Measurements from ENCODE around the gene NLRC3. TPM values are rescaled to one million over a fixed set of nuclear protein-coding genes. Genes with fewer than 3 reads are reported as not detected.

Gene NLRC3
- total and polyA plus RNA-seq, 3 donors from 2014 or later, result 0.76 to 3.0 (median 1.9) TPM

- DNase-seq, result no peak
- Histone ChIP-seq H3K27ac (no peak overlapping the region), H3K4me1 (no peaks in the 10 kb centered on the region), H3K9me3 (no peaks in the 10 kb centered on the region), H3K36me3 (ENCODE audit: low read depth, missing control alignments) (no peaks in the 10 kb centered on the region), H3K27me3 (no peaks in the 10 kb centered on the region), H3K4me3 (no peak overlapping the region)
- 87 to 97% methylated on average over 10 to 14 of the region's 14 CpGs for WGBS, 2 donors
- no peak for TF ChIP-seq POLR2A (IDR thresholded peaks at IDR 0.05)
- TF ChIP-seq CTCF (IDR thresholded peaks at IDR 0.05), result no peak
- intact Hi-C loops (cut with DNase I; ENCODE audit: low total_unique reads), result no loop called here
Measured at GRCh38 chr16:3574195-3574594, 3.0 kb downstream of the NLRC3 start.

DNA sequence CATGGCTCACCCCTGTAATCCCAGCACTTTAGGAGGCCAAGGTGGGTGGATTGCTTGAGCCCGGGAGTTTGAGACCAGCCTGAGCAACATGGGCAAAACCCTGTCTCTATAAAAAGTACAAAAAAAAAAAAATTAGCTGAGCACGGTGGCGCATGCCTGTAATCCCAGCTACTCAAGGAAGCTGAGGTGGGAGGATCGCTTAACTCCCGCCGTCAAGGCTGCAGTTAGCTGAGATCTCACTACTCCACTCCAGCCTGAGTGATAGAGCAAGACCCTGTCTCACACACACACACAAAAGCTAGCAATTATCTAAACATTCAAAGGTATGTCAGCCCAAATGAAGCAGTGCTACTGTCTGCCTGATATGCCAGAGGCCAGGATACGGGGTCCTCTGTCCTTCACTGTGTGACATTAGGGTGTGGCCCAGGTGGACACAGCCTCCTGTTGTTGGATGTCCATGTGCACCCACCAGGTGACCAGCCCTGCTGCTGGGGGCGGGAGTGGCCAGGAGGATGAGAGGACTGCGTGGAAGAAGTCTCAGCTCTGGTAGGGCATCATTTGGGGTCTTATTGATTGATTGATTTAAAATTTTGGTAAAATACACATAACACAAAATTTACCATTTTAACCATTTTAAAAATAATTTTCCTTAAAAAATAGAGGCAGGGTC lies 3.9 kb downstream of the NLRC3 start:
- TF ChIP-seq POLR2A (IDR thresholded peaks at IDR 0.05) (no peak), CTCF (IDR thresholded peaks at IDR 0.05) (no peak)
- intact Hi-C loops (cut with DNase I; ENCODE audit: low total_unique reads), result no loop called here
- no peak for DNase-seq

DNA sequence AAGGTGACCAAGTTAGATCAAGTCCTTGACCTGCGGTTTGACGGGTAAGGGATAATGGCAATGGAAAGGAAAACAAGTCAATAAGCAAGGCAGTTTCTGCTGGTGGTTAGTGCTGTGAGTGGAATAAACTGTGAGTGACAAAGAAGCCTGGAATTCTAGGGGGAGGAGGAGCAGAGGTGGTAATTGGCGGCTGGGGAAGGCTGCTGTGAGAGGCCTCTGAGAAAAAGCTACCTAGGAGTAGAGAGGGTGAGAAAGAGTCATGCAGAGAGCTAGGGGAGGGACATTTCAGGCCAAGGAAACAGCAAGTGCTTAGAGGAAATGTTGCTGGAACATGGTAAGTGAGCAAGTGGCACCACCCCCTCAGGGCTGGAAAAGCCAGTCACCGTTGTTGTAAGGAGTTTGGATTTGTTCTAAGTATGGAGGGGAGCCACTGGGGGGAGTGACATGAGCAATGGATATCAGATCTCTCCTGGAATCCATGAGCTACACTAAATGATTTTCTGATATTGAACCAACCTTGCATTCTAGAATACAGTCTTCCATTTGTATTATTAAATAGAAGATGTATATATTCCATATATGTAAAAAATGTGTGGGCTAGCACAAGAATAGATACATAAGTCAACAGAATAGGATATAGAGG lies 6.7 kb downstream of the NLRC3 start:
- no peaks in the 10 kb centered on the region for H3K36me3 ChIP-seq (ENCODE audit: low read depth, missing control alignments)
- TF ChIP-seq POLR2A (IDR thresholded peaks at IDR 0.05) (no peak), CTCF (IDR thresholded peaks at IDR 0.05) (no peak)
- WGBS, 2 donors, result 82 to 89% methylated on average over 4 of the region's 4 CpGs
- H3K4me3 ChIP-seq, result no peak overlapping the region
- no peaks in the 10 kb centered on the region for H3K9me3 ChIP-seq
- intact Hi-C loops (cut with DNase I; ENCODE audit: low total_unique reads), result no loop called here
- H3K27me3 ChIP-seq, result no peaks in the 10 kb centered on the region
- no peaks in the 10 kb centered on the region for H3K4me1 ChIP-seq
- no peak for DNase-seq
- H3K27ac ChIP-seq, result no peak overlapping the region

More for the DNA sequence above, 3.9 kb downstream of the NLRC3 start:
- no peaks in the 10 kb centered on the region for H3K9me3 ChIP-seq
- H3K27me3 ChIP-seq, result no peaks in the 10 kb centered on the region
- WGBS, 2 donors, result 61 to 64% methylated on average over 9 of the region's 9 CpGs
- H3K36me3 ChIP-seq (ENCODE audit: low read depth, missing control alignments), result no peaks in the 10 kb centered on the region
- H3K27ac ChIP-seq, result no peak overlapping the region
- H3K4me3 ChIP-seq, result no peak overlapping the region
- H3K4me1 ChIP-seq, result no peaks in the 10 kb centered on the region

DNA sequence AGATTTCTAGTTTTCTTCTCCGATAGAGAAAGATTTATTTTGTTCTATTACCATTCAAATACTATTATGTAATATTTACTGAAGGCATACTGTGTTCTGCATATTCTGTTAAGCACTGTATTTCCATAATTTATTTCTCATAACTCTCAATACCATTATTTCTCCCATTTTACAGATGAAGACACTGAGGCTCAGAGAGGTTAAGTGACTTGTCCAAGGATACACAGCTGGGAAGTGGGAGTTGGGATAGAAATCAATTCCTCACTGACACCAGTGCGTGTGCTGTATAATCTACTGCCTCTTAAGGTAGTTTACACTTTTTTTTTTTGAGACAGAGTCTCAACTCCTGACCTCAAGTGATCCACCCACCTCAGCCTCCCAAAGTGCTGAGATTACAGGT lies 7.4 kb downstream of the NLRC3 start:
- no peak for DNase-seq
- TF ChIP-seq POLR2A (IDR thresholded peaks at IDR 0.05), result no peak
- no peak overlapping the region for H3K27ac ChIP-seq
- H3K4me1 ChIP-seq, result no peaks in the 10 kb centered on the region
- H3K27me3 ChIP-seq, result no peaks in the 10 kb centered on the region
- no peaks in the 10 kb centered on the region for H3K36me3 ChIP-seq (ENCODE audit: low read depth, missing control alignments)
- intact Hi-C loops (cut with DNase I; ENCODE audit: low total_unique reads), result no loop called here
- H3K4me3 ChIP-seq, result no peak overlapping the region
- H3K9me3 ChIP-seq, result no peaks in the 10 kb centered on the region
- WGBS, 2 donors, result 100% methylated on average over 2 of the region's 2 CpGs

- intact Hi-C loops (cut with DNase I; ENCODE audit: low total_unique reads), result no loop called here
- no peaks in the 10 kb centered on the region for H3K9me3 ChIP-seq
- H3K36me3 ChIP-seq (ENCODE audit: low read depth, missing control alignments), result no peaks in the 10 kb centered on the region
- H3K27ac ChIP-seq, result no peak overlapping the region
- no peaks in the 10 kb centered on the region for H3K27me3 ChIP-seq
- 57 to 68% methylated on average over 7 to 8 of the region's 8 CpGs for WGBS, 2 donors
- H3K4me3 ChIP-seq, result no peak overlapping the region
- TF ChIP-seq POLR2A (IDR thresholded peaks at IDR 0.05) (no peak), CTCF (IDR thresholded peaks at IDR 0.05) (no peak)
- H3K4me1 ChIP-seq, result no peaks in the 10 kb centered on the region
- DNase-seq, result no peak
Measured at GRCh38 chr16:3566990-3567389, 10.2 kb downstream of the NLRC3 start.

All from testis (tissue), 3 donors.